Hepatocyte (in vitro differentiated cells): ENCODE results near the gene SLBP. TPM values are rescaled to one million over a fixed set of nuclear protein-coding genes. Genes with fewer than 3 reads are reported as not detected.

Experiments
- DNase-seq: peaks from one replicate; pipeline ENCODE4 v3.0.0-alpha.2; 2016; ENCODE audit warnings: low spot score
- H2AFZ ChIP-seq: fragments of 200-600 bp; sonication (generic); 2 replicates; pipeline ENCODE4 v1.6.0; 2016; ENCODE audit warnings: antibody characterized with exemption, mild to moderate bottlenecking
- H3K27ac ChIP-seq: fragments of 200-600 bp; sonication (generic); 2 replicates; pipeline ENCODE4 v1.5.1; 2016; ENCODE audit warnings: mild to moderate bottlenecking
- H3K27me3 ChIP-seq: fragments of 200-600 bp; sonication (generic); 2 replicates; pipeline ENCODE4 v1.6.1; 2016
- H3K36me3 ChIP-seq: fragments of 200-600 bp; sonication (generic); replicated peaks from 2 replicates; pipeline ENCODE4 v1.5.1; 2016; ENCODE audit warnings: low read depth; ENCODE audit not compliant: insufficient read depth
- H3K4me1 ChIP-seq: fragments of 200-600 bp; sonication (generic); 2 replicates; pipeline ENCODE4 v1.5.1; 2016; ENCODE audit warnings: mild to moderate bottlenecking, moderate library complexity; ENCODE audit not compliant: insufficient read depth
- H3K4me2 ChIP-seq: fragments of 200-600 bp; sonication (generic); 2 replicates; pipeline ENCODE4 v1.6.0; 2016
- H3K4me3 ChIP-seq: fragments of 200-600 bp; sonication (generic); 2 replicates; pipeline ENCODE4 v1.5.1; 2016; ENCODE audit warnings: mild to moderate bottlenecking
- H3K79me2 ChIP-seq: fragments of 200-600 bp; sonication (generic); 2 replicates; pipeline ENCODE4 v1.6.0; 2017; ENCODE audit warnings: mild to moderate bottlenecking
- H3K9me2 ChIP-seq: fragments of 200-600 bp; sonication (generic); replicated peaks from 2 replicates; pipeline ENCODE4 v1.6.0; 2017; ENCODE audit warnings: mild to moderate bottlenecking; ENCODE audit not compliant: insufficient read depth
- H3K9me3 ChIP-seq: fragments of 200-600 bp; sonication (generic); 2 replicates; pipeline ENCODE4 v1.5.1; 2016; ENCODE audit warnings: low read depth, mild to moderate bottlenecking
- H4K20me1 ChIP-seq: fragments of 200-600 bp; sonication (generic); 2 replicates; pipeline ENCODE4 v1.6.0; 2016; ENCODE audit warnings: mild to moderate bottlenecking; ENCODE audit not compliant: insufficient read depth, poor library complexity, severe bottlenecking
- EZH2 ChIP-seq: fragments of 200-600 bp; sonication (generic); IDR thresholded peaks from 2 replicates; pipeline ENCODE4 v1.6.1; 2016; ENCODE audit warnings: antibody characterized with exemption, mild to moderate bottlenecking, borderline replicate concordance
- EZH2phosphoT487 ChIP-seq: fragments of 200-600 bp; sonication (generic); IDR thresholded peaks from one replicate; pipeline ENCODE4 v1.6.1; 2018; ENCODE audit warnings: antibody characterized with exemption, mild to moderate bottlenecking, low read depth, moderate library complexity; ENCODE audit not compliant: unreplicated experiment, severe bottlenecking
- WGBS: methylation state at CpG from one replicate; pipeline ENCODE4 v1.1.6; 2016; ENCODE audit warnings: low lambda C conversion rate; ENCODE audit errors: missing lambda C conversion rate; 5-methylcytosine and 5-hydroxymethylcytosine counted together
- polyA plus RNA-seq: library from polyadenylated mRNA; unstranded; fragments of >200 nt; fragmentation: Nextera tagmentation; extraction: Ambion mirVana; gene quantifications from 2 replicates; pipeline ENCODE4 v1.2.1, GENCODE V29; 2016
- total RNA-seq: library from RNA; depleted of rRNA; stranded (reverse); fragments of >200 nt; gene quantifications from 2 replicates; pipeline ENCODE4 v1.2.3, GENCODE V29; 2014
- TF ChIP-seq, protein P1 (sequence below): fragments of 200-600 bp; sonication (generic); IDR thresholded peaks from 2 replicates; pipeline ENCODE4 v1.5.1; 2016; ENCODE audit warnings: antibody characterized with exemption, mild to moderate bottlenecking; ENCODE audit not compliant: poor library complexity

SLBP gene
- total and polyA plus RNA-seq, 2 experiments from 2014 or later = 82.5 to 84.0 TPM

GRCh38 chr4:1759818-1760223, 47.7 kb upstream of the SLBP start:
- 72% methylated on average over 13 of the region's 13 CpGs for WGBS
- no peaks in the 10 kb centered on the region for H3K36me3 ChIP-seq
- peaks cover 20% of the 10 kb centered on the region for H3K4me1 ChIP-seq
- no peak overlapping the region for H3K4me3 ChIP-seq
- H3K9me3 ChIP-seq = no peaks in the 10 kb centered on the region
- H3K4me2 ChIP-seq = no peak overlapping the region
- DNase-seq = no peak
- no peak overlapping the region for H3K27ac ChIP-seq
- no peaks in the 10 kb centered on the region for H3K27me3 ChIP-seq
- no peaks in the 10 kb centered on the region for H3K9me2 ChIP-seq
- no peak overlapping the region for H2AFZ ChIP-seq
- TF ChIP-seq, protein P1, sequence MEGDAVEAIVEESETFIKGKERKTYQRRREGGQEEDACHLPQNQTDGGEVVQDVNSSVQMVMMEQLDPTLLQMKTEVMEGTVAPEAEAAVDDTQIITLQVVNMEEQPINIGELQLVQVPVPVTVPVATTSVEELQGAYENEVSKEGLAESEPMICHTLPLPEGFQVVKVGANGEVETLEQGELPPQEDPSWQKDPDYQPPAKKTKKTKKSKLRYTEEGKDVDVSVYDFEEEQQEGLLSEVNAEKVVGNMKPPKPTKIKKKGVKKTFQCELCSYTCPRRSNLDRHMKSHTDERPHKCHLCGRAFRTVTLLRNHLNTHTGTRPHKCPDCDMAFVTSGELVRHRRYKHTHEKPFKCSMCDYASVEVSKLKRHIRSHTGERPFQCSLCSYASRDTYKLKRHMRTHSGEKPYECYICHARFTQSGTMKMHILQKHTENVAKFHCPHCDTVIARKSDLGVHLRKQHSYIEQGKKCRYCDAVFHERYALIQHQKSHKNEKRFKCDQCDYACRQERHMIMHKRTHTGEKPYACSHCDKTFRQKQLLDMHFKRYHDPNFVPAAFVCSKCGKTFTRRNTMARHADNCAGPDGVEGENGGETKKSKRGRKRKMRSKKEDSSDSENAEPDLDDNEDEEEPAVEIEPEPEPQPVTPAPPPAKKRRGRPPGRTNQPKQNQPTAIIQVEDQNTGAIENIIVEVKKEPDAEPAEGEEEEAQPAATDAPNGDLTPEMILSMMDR = no peak
- no peaks in the 10 kb centered on the region for H4K20me1 ChIP-seq
- H3K79me2 ChIP-seq = no peaks in the 10 kb centered on the region

- no peak for TF ChIP-seq EZH2
- no peak for TF ChIP-seq EZH2phosphoT487
- Histone ChIP-seq H3K4me3 (no peak overlapping the region), H3K36me3 (no peaks in the 10 kb centered on the region), H4K20me1 (no peaks in the 10 kb centered on the region), H3K4me1 (peaks cover 22% of the 10 kb centered on the region), H3K79me2 (no peaks in the 10 kb centered on the region), H3K4me2 (no peak overlapping the region), H3K9me2 (no peaks in the 10 kb centered on the region), H3K27me3 (no peaks in the 10 kb centered on the region), H3K9me3 (no peaks in the 10 kb centered on the region), H2AFZ (no peak overlapping the region), H3K27ac (no peak overlapping the region)
- DNase-seq = no peak
- WGBS = 71% methylated on average over 16 of the region's 19 CpGs
These were observed 47.2 kb upstream of the SLBP start for GRCh38 chr4:1759170-1759817.

DNA sequence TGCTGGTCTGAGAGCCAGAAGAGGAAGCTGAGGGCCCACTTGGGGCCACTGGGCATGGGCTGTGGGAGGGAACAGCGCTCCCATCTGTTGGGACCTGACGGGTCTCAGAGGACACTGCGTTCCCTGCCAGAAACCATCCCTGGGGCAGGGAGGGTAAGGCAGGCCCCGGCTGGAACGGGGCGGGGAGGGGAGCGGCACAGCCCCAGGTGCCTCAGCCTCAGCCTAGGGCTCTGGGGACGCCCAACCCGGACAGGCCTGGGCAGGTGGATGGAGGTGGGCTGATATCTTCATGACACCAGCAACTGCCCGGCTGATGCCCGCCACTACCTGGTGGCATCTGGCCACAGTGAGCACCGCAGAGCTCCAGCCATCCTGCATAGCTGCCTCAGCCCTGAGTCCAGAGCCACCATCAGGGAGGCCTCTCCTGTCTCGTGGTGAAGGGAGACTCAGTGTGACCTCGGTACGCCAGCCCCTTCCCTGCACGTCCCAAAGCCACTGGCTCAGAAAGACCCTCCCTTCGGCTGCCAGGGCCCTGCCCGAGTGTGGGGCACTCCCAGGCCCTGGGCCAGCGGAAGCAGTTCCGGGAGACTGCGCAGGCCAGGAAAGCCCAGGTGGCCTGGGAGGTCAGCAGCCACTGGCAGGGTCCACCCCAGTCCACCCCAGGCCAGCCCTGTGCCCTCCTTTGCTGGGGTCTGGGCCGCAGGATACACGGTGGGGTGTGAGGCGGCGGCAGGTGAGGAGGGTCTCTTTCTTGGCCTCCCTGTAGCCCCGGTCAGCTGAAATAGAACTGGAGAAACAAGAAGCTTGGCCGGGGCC, 46.4 kb upstream of the SLBP start:
- no peak for DNase-seq
- Histone ChIP-seq H3K9me2 (no peaks in the 10 kb centered on the region), H3K27me3 (no peaks in the 10 kb centered on the region), H3K4me1 (peaks cover 22% of the 10 kb centered on the region), H2AFZ (no peak overlapping the region), H3K4me2 (no peak overlapping the region), H3K27ac (no peak overlapping the region), H3K9me3 (no peaks in the 10 kb centered on the region), H3K79me2 (no peaks in the 10 kb centered on the region), H3K36me3 (no peaks in the 10 kb centered on the region), H3K4me3 (no peak overlapping the region), H4K20me1 (no peaks in the 10 kb centered on the region)
- no peak for TF ChIP-seq EZH2phosphoT487
- TF ChIP-seq, protein P1 = no peak
- no peak for TF ChIP-seq EZH2
- 91% methylated on average over 23 of the region's 27 CpGs for WGBS

DNA sequence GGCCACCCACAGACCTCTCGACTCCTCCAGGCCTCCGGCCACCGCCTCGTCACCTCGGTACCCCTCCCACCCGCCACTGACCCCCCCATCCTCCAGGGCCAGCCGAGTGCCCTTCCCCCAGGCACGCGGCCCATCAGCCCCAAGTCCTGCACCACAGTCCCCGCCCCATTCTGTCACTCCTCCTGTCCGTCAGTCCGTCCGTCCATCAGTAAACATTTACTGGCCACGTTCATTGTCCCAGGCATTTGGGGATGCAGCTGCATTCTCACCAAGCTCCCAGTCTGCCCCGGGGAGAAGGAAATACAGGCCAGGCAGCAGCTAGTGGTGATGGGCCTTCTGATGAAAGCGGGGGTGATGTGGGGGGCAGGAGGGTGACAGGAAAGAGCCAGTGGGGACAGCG, 45.7 kb upstream of the SLBP start:
- no peak overlapping the region for H3K4me3 ChIP-seq
- no peaks in the 10 kb centered on the region for H3K79me2 ChIP-seq
- 59% methylated on average over 10 of the region's 17 CpGs for WGBS
- no peaks in the 10 kb centered on the region for H4K20me1 ChIP-seq
- no peak overlapping the region for H2AFZ ChIP-seq
- no peak overlapping the region for H3K27ac ChIP-seq
- no peak overlapping the region for H3K4me2 ChIP-seq
- H3K36me3 ChIP-seq = no peaks in the 10 kb centered on the region
- no peaks in the 10 kb centered on the region for H3K27me3 ChIP-seq
- H3K9me2 ChIP-seq = no peaks in the 10 kb centered on the region
- TF ChIP-seq, protein P1 = no peak
- TF ChIP-seq EZH2phosphoT487 = no peak
- TF ChIP-seq EZH2 = no peak
- H3K9me3 ChIP-seq = no peaks in the 10 kb centered on the region
- DNase-seq = no peak
- peaks cover 21% of the 10 kb centered on the region for H3K4me1 ChIP-seq
